SIG-M5 treated with dmso at 0.1 percent for 504 hours (cell line): ENCODE results near the gene TMEM40.
A peak's percentile ranks its signal among the peaks of the same experiment; 100 is the strongest.
"Not testable (repeated sequence)": the region's sequence is repeated elsewhere in the genome, so short reads cannot be mapped to it uniquely, and the experiment has no call there.

Experiments used
- DNase-seq: peaks from one replicate; lab custom pipeline; 2025; ENCODE audit not compliant: unreplicated experiment; lab: John Stamatoyannopoulos, UW

The TMEM40 gene

GRCh38 chr3:12777171-12777570, 18.1 kb upstream of the TMEM40 start:
- no peak for DNase-seq

GRCh38 chr3:12775970-12776369, 16.9 kb upstream of the TMEM40 start:
- not testable (repeated sequence) for DNase-seq

GRCh38 chr3:12775226-12775625, 16.2 kb upstream of the TMEM40 start:
- no peak for DNase-seq

- DNase-seq, result no peak
Measured at GRCh38 chr3:12774619-12775018, 15.6 kb upstream of the TMEM40 start.

GRCh38 chr3:12773710-12774086, 14.6 kb upstream of the TMEM40 start:
- DNase-seq, result no peak

- DNase-seq, result no peak
Measured at GRCh38 chr3:12773030-12773709, 14.1 kb upstream of the TMEM40 start.

GRCh38 chr3:12772462-12772861, 13.4 kb upstream of the TMEM40 start:
- DNase-seq, result no peak

- no peak for DNase-seq
Measured at GRCh38 chr3:12771236-12771635, 12.2 kb upstream of the TMEM40 start.

- no peak for DNase-seq
Measured at GRCh38 chr3:12769761-12770160, 10.7 kb upstream of the TMEM40 start.

GRCh38 chr3:12768579-12769527, 9.8 kb upstream of the TMEM40 start:
- no peak for DNase-seq

- no peak for DNase-seq
Measured at GRCh38 chr3:12766541-12766940, 7.5 kb upstream of the TMEM40 start.

GRCh38 chr3:12764171-12764776, 5.2 kb upstream of the TMEM40 start:
- no peak for DNase-seq

- no peak for DNase-seq
Measured at GRCh38 chr3:12759693-12760565, 870 bp upstream of the TMEM40 start.

- no peak for DNase-seq
Measured at GRCh38 chr3:12758025-12758781, 856 bp downstream of the TMEM40 start.

- no peak for DNase-seq
Measured at GRCh38 chr3:12756635-12757034, 2.4 kb downstream of the TMEM40 start.

- no peak for DNase-seq
Measured at GRCh38 chr3:12756175-12756574, 2.9 kb downstream of the TMEM40 start.

- DNase-seq, result no peak
Measured at GRCh38 chr3:12755754-12756153, 3.3 kb downstream of the TMEM40 start.

- DNase-seq, result no peak
Measured at GRCh38 chr3:12754313-12754712, 4.7 kb downstream of the TMEM40 start.

- peak; percentile 30 for DNase-seq
Measured at GRCh38 chr3:12753275-12754028, 5.6 kb downstream of the TMEM40 start.
